VCaP (cell line): Measurements from ENCODE around the gene OIT3.

Experiments
- H3K27ac ChIP-seq: fragments of 450-650 bp; 2 replicates; pipeline ENCODE4 v1.5.1; 2017
- TF ChIP-seq, protein P1 (sequence below): fragments of 450-650 bp; conservative IDR thresholded peaks from 2 replicates; pipeline ENCODE4 v1.5.1; 2017; ENCODE audit warnings: mild to moderate bottlenecking, moderate library complexity

OIT3 gene

DNA sequence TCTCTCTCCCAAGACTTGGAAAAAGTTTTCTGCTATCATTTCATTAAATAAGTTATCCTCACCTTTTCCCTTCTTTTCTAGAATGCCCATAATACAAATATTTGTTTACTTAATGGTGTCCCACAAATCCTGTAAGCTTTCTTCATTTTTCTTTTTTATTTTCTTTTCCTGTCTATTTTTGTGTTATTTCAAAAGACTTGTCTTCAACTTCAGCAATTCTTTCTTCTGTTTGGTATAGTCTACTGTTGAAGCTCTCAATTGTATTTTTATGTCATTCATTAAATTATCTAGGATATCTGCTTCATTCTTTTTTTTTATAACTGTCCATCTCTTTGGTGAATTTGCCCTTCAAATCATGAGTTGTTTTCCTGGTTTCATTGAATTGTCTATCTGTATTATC lies 86.2 kb downstream of the OIT3 start:
- TF ChIP-seq, protein P1, sequence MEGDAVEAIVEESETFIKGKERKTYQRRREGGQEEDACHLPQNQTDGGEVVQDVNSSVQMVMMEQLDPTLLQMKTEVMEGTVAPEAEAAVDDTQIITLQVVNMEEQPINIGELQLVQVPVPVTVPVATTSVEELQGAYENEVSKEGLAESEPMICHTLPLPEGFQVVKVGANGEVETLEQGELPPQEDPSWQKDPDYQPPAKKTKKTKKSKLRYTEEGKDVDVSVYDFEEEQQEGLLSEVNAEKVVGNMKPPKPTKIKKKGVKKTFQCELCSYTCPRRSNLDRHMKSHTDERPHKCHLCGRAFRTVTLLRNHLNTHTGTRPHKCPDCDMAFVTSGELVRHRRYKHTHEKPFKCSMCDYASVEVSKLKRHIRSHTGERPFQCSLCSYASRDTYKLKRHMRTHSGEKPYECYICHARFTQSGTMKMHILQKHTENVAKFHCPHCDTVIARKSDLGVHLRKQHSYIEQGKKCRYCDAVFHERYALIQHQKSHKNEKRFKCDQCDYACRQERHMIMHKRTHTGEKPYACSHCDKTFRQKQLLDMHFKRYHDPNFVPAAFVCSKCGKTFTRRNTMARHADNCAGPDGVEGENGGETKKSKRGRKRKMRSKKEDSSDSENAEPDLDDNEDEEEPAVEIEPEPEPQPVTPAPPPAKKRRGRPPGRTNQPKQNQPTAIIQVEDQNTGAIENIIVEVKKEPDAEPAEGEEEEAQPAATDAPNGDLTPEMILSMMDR = no peak
- no peak overlapping the region for H3K27ac ChIP-seq

DNA sequence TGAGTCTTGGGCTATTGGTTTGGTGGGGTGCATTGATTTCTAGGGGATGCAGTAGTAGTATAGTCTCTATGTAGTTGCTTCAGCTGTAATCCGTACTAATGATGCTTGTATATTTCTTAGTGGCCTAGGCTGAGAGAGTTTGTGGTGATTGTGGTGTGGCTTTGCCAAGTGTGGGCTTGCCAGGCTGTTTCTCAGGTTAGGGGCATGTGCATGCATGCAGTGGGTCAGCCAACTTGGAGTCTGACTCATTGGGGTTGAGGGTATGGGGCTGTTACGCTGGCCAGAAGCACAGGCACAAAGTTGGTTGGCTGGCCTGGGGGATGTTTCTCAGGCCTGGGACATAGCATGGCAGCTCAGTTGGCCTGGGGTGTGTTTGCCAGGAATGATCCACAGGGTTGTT lies 86.8 kb downstream of the OIT3 start:
- TF ChIP-seq, protein P1 = no peak
- H3K27ac ChIP-seq = no peak overlapping the region

DNA sequence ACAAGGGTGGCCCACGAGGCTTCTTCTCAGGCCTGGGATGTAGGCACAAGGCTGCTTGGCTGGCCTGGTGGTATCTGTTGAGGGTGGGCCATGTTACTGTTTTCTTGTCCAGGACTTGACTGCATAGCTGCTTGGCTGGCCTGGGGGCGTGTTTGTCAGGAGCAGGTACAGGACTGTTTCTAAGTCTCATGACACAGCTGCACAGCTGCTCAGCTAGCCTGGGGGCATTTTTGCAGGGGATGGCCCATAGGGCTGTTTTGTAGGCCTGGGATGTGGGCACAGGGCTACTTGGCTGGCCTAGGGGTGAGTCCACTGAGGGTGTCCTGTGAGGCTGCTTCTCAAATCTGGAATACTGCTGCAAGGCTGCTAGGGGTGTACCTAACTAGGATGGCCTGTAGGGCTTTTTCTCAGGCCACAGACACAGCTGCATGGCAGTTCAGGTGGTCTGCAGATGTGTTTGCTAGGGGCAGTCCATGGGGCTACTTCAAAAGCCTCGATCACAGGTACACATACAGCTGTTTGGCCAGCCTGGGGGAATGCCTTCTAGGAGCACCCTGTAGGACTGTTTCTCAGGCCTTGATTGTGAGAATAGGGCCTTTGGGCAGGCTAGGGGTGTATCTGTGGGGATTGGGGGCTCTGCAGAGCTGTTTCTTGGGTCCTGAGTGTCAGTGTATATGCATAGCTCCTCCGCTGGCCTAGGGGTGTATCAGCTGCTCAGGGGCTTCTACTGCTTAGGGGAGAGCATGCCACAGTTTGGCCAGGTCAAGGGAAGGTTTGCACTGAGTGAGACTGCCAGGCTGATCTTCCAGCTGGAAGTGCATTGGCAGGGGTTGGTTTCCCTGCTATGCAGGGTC lies 87.7 kb downstream of the OIT3 start:
- TF ChIP-seq, protein P1 = no peak
- no peak overlapping the region for H3K27ac ChIP-seq

DNA sequence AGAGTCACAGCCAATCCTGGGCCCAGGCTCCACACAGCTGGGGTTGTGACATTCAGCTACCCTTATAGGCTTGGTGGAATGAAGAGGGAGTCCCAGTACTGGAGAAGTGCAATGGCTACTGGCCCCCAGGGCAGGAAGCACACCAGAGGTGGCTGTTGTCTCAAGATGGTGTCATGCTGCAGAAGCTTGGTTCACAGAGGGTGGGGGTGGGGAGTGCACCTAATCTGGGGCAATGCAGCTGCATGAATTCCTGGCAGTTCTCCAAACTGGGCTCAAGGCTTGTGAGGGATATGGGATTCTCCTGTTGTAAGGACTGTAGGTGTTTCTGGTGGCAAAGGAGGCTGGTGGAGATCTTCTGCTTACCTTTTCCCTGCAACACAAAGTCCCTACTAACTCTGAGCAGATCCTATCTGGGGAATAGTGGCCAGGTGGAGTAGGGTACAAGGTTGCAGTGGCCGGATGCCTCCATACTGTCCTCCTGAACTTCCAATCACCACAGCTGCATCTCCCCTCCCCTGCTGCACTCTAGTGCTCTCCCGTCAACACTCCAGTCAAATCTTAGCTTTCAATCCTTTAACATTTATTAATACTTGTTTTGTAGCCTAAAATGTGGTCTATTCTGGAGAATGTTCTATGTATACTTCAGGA lies 88.5 kb downstream of the OIT3 start:
- H3K27ac ChIP-seq = no peak overlapping the region
- TF ChIP-seq, protein P1 = no peak
